AG04449 (cell line): ENCODE data around the gene EPB41L4A.
"Not testable (repeated sequence)": the region's sequence is repeated elsewhere in the genome, so short reads cannot be mapped to it uniquely, and the experiment has no call there.

ENCODE experiments used
- CTCF ChIA-PET: fragments of 350-600 bp; formaldehyde crosslinking; extraction: SDS; loops from one replicate; lab custom pipeline; 2021; ENCODE audit warnings: antibody characterized with exemption; lab: Yijun Ruan, JAX
- POLR2A ChIA-PET: fragments of 400-600, 350-600 bp; formaldehyde crosslinking; extraction: SDS; loops from one replicate; lab custom pipeline; 2020; ENCODE audit warnings: antibody characterized with exemption, inconsistent platforms; lab: Yijun Ruan, JAX
- DNase-seq: peaks from one replicate; pipeline ENCODE4 v3.0.0-alpha.2; 2010; ENCODE audit warnings: low read depth, low spot score
- H3K4me3 ChIP-seq: 2 replicates; pipeline ENCODE4 v1.5.1; 2011; ENCODE audit warnings: low read depth, mild to moderate bottlenecking, control low read depth, low read length
- TF ChIP-seq, protein P1 (sequence below): IDR thresholded peaks from one replicate; pipeline ENCODE4 v1.5.1; 2011; ENCODE audit warnings: mild to moderate bottlenecking, moderate library complexity, low read length, control low read depth, inconsistent platforms; ENCODE audit not compliant: insufficient read depth; ENCODE audit errors: missing control alignments

Gene EPB41L4A

GRCh38 chr5:112403069-112403468, 16.0 kb downstream of the EPB41L4A start:
- no peak overlapping the region for H3K4me3 ChIP-seq
- ChIA-PET CTCF (no interaction called here), POLR2A (no interaction called here)
- no peak for DNase-seq
- TF ChIP-seq, protein P1, sequence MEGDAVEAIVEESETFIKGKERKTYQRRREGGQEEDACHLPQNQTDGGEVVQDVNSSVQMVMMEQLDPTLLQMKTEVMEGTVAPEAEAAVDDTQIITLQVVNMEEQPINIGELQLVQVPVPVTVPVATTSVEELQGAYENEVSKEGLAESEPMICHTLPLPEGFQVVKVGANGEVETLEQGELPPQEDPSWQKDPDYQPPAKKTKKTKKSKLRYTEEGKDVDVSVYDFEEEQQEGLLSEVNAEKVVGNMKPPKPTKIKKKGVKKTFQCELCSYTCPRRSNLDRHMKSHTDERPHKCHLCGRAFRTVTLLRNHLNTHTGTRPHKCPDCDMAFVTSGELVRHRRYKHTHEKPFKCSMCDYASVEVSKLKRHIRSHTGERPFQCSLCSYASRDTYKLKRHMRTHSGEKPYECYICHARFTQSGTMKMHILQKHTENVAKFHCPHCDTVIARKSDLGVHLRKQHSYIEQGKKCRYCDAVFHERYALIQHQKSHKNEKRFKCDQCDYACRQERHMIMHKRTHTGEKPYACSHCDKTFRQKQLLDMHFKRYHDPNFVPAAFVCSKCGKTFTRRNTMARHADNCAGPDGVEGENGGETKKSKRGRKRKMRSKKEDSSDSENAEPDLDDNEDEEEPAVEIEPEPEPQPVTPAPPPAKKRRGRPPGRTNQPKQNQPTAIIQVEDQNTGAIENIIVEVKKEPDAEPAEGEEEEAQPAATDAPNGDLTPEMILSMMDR = no peak

DNA sequence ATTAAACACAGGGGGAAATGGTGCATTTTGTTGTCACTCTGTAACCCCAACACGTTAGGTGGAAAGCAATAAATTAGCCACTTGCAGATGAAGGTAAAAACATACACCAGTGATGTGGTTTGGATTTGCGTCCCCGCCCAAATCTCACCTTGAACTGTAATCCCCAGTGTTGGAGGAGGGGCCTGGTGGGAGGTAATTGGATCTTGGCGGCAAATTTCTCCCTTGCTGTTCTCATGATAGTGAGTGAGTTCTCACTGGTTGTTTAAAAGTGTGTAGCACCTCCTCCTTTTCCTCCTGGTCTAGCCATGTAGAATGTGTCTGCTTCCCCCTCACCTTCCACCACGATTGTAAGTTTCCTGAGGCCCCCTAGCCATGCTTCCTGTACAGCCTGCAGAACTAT, 17.2 kb downstream of the EPB41L4A start:
- ChIA-PET CTCF (interaction anchor here (1.6 kb wide), 1 partner anchor 19 kb away, joined by 3 read pairs; no protein-coding TSS in a partner anchor), POLR2A (no interaction called here)
- TF ChIP-seq, protein P1 = no peak
- no peak for DNase-seq
- no peak overlapping the region for H3K4me3 ChIP-seq

GRCh38 chr5:112397690-112398089, 21.4 kb downstream of the EPB41L4A start:
- TF ChIP-seq, protein P1 = no peak
- DNase-seq = no peak
- no peak overlapping the region for H3K4me3 ChIP-seq
- POLR2A ChIA-PET = no interaction called here
- CTCF ChIA-PET = no interaction called here

DNA sequence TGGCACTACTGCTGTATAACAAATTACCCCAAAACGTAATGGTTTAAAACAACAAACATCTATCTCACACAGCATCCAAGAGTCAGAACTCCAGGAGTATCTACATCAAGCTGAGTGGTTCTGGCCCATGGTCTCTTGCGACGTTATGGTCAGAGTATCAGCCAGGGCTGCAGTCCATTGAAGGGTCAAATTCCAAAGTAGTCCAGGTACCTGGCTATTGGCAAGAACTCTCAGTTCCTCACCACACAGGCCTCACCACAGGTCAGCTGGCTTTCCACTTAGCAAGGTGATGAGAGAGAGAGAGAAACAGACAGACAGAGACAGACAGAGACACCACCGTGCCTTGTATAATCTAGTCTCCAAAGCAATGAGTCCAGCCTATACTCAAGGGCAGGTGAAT, 22.6 kb downstream of the EPB41L4A start:
- ChIA-PET POLR2A (no interaction called here), CTCF (no interaction called here)
- TF ChIP-seq, protein P1 = no peak
- DNase-seq = no peak
- H3K4me3 ChIP-seq = no peak overlapping the region

GRCh38 chr5:112395299-112395698, 23.8 kb downstream of the EPB41L4A start:
- CTCF ChIA-PET, DNase-seq, POLR2A ChIA-PET, H3K4me3 ChIP-seq: not testable (repeated sequence)

DNA sequence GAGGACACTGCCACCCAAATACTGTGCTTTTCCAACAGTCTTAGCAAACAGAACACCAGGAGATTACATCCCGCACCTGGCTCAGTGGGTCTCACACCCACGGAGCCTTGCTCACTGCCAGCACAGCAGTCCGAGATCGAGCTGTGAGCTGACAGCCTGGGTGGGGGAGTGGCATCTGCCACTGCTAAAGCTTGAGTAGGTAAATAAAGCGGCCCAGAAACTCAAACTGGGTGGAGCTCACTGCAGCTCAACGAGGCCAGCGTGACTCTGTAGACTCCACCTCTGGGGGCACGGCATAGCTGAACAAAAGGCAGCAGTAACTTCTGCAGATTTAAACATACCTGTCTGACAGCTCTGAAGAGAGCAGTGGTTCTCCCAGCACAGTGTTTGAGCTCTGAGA, 28.8 kb downstream of the EPB41L4A start:
- CTCF ChIA-PET = no interaction called here
- TF ChIP-seq, protein P1 = no peak
- no peak overlapping the region for H3K4me3 ChIP-seq
- POLR2A ChIA-PET = no interaction called here
- no peak for DNase-seq

DNA sequence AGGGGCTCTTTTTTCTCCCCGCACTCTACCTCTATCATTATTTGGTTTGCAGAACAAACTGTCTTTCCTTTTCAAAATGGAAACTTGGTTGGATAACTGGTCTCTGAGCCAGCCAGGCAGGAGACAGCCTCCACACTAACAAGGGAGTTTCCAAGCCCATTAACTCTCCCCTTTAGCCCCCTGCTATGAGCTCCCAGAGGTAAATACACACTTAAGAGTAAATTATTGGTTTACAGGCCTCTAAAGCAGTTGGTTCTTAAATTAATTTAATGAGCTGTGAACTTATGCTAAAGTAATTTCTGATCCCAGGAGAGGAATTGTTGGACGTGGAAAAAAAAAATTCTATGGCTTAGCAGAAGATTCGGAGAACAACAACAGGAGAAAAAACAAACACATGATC, 30.3 kb downstream of the EPB41L4A start:
- no peak overlapping the region for H3K4me3 ChIP-seq
- CTCF ChIA-PET = no interaction called here

More for the DNA sequence above, 30.3 kb downstream of the EPB41L4A start:
- TF ChIP-seq, protein P1 = no peak
- no peak for DNase-seq
- POLR2A ChIA-PET = no interaction called here
